Germinal center (tissue), 1 donor: ENCODE results near the gene NAAA.
A peak's percentile ranks its signal among the peaks of the same experiment; 100 is the strongest.
"Not testable (repeated sequence)": the region's sequence is repeated elsewhere in the genome, so short reads cannot be mapped to it uniquely, and the experiment has no call there.

Experiments used
- DNase-seq: peaks from one replicate; pipeline ENCODE4 v3.0.0; 2012; ENCODE audit warnings: mixed read lengths, low spot score

The NAAA gene

DNA sequence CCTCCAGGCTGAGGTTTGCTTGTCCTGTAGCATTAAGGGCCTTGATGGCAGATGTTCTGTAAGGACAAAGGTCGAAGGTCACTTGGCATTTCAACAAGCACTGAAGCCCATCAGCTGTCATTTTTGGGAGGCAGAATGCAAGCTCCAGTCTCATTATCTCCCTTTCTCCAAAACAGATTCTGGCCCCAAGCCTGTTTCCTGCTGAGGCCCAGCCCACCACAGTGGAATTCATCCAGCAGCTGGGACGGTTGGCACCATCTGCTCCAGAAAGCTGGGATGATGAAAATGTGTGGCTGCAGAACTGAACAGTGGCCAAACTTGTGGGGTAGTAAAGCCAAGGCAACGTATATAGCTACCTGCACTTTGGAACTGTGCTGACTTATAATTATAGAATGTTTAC, 20.9 kb downstream of the NAAA start:
- no peak for DNase-seq

- DNase-seq: peak; percentile 58
These were observed 24.6 kb downstream of the NAAA start for GRCh38 chr4:75916091-75916661.

- DNase-seq: no peak
These were observed 27.8 kb downstream of the NAAA start for GRCh38 chr4:75912968-75913367.

GRCh38 chr4:75910831-75911230, 30.0 kb downstream of the NAAA start:
- DNase-seq: not testable (repeated sequence)

DNA sequence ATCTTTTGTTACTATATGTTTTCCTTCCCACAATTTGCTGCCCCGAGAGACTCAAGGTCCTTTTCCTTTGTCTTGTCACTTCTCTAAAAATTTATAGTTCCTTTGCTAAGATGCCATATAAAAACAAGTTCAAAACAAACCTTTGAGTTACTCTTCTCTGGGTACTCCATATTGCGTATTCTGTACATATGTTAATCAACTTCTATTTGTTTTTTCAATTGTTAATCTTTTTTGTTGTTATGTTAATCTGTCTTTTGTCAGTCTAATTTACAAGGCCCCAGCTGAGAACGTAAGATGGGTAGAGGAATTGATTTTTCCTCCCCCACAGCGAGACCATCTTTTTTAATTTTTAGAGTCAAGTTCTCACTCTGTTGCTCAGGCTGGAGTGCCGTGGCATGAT, 31.4 kb downstream of the NAAA start:
- no peak for DNase-seq

- no peak for DNase-seq
These were observed 32.3 kb downstream of the NAAA start for GRCh38 chr4:75908555-75908954.

- no peak for DNase-seq
These were observed 32.8 kb downstream of the NAAA start for GRCh38 chr4:75907966-75908365.

GRCh38 chr4:75904076-75904475, 36.7 kb downstream of the NAAA start:
- DNase-seq: no peak

- DNase-seq: no peak
These were observed 38.5 kb downstream of the NAAA start, which contains the start of gene PPEF2 for GRCh38 chr4:75902352-75902751. TSS of gene PPEF2 (minus strand) at chr4:75902452. CDS start at chr4:75896325, 6,127 bp downstream.

DNA sequence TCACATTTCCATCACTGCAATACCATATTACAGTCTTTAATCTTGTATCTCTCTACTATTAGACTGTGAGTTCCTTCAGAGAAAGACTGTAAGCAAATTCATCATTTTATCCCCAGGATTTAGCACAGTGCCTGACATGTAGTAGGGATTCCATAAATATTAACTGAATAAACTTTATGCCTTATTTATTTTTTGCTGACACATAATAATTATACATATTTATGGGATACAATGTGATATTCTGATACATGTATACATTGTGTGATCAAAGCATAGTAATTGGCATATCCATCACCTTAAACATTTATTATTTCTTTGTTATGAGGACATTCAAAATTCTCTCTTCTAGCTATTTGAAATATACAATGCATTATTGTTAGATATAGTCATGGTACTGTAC, 42.3 kb downstream of the NAAA start:
- no peak for DNase-seq

- DNase-seq: peak; percentile 37
These were observed 45.0 kb downstream of the NAAA start for GRCh38 chr4:75895744-75896314.

- DNase-seq: no peak
These were observed 48.3 kb downstream of the NAAA start for GRCh38 chr4:75892508-75892907.

DNA sequence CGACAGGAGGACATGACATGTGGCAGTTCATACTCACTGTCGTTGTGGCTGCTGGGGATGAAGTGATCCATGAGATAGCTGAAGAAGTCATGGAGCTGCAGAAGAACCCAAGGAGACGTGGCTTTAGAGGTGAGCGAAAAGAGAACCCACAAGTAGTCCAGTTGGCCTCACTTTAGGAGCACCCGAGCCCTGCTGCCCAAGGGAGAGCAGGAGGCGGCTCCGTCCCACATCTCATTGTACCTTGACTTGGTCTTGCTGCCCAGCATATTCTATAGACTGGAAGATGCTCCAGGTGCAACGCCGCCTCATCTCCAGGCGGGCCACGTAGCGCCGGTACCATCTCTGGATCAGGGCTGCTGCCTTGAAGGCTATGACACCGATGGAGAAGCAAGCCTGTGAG, 49.2 kb downstream of the NAAA start:
- no peak for DNase-seq

GRCh38 chr4:75889537-75890199, 51.1 kb downstream of the NAAA start:
- DNase-seq: no peak

DNA sequence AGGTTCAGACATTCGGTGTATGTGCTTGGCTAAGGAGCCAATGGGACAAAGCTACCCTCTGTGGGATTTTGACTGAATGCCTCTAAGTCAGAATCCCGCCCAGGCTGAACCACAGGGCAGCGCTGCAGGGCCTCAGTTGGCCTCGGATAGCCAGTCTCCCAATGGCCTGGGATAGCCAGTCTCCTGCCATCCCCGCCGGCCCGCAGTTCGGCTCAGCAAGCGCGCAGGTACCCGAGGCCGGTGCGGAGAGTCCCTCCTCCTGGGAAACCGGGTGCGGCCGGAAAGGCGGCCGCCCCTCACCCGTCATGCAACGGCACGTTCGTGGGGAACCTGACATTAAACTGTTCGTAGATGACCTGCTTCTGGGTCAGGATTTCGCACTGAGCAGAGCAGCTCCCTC, 54.7 kb downstream of the NAAA start:
- no peak for DNase-seq

- no peak for DNase-seq
These were observed 59.3 kb downstream of the NAAA start for GRCh38 chr4:75881476-75881875.

DNA sequence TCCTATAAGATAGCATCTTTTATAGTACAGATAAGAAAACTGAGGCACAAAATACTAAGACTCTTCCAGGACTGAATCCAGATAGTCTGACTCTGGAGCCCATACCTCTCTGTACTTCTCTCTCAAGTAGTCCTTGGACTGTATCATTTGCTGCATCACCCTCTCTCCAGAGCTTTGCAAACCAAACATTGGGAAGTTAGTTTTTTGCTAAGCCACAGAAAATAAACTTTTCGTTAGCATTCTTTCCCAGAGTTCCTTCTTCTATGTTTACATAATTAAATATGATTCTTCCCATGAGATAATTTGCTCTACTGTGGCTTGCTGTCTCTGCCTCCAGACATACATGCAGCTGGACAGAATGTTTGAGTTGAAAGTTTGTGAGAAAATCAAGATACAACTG, 60.5 kb downstream of the NAAA start:
- DNase-seq: no peak

DNA sequence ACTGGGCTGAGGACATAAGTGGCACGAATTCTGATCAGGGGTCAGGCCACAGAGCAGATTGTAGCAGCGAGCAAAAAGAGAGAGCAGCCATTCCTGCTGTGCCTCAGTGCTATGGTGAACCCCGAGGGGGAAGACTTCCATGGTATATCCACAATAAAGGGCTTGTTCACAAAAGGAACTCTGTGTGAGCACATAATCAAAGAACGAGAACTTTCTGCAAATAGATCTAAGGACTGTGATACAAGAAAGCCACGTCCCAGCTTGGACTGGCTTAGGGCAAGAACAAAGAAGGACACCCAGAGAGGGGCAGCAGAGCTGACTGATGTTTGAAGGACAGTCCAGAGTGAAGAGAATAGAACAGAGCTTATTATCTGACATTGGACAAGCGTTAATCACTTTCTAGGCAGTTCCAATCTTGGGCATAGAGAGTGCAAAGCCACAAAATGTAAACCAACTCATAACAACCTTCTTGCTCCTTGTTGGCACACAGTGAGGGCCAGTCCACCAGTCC, 62.5 kb downstream of the NAAA start:
- no peak for DNase-seq

DNA sequence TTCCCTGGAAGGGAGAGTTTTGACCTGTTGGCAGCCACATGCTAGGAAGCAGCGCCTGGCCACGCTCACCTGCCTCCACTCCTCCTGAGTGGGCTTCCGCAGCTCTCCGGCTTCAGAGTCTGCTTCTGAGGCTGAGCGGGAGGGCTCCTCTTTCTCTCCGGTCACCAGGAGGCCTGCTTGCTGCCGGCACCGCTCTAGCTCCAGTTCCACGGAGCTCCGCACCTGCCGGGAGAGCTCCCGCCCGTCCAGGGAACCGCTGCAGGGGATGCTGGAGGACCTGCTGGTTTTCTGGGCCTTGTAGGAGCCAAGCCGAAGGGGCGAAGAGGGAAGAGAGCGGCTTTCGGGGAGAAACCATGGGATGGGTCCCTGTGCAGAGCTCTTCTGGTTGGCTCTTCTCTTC, 64.6 kb downstream of the NAAA start:
- DNase-seq: no peak

GRCh38 chr4:75869100-75869499, 71.7 kb downstream of the NAAA start:
- DNase-seq: no peak

DNA sequence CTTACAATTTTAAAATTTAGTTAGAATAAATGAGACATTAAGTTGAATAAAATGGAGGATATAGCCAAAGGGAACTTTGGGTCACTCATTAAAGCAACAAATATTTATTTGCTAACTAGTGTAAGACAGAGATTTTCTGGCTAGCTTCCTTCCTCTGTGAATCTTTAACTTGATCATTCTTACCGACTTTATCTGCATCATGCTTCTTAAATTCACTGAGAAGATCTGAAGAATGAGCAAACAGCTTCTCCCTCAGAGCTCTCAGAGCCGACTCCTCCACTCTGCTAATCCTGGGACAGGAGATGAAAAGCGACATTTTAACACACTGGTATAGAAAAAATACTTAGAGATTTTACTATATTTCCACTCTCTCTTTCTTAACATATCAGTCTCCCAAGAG, 73.7 kb downstream of the NAAA start:
- DNase-seq: no peak
